HepG2 (cell line): Measurements from ENCODE around the gene TCERG1L.

Experiments used
- EZH2 ChIP-seq: conservative IDR thresholded peaks from 2 replicates; pipeline ENCODE4 v1.6.1; 2012; ENCODE audit warnings: mild to moderate bottlenecking, low read depth, low read length, moderate library complexity
- MATR3 ChIP-seq: sonication (generic); formaldehyde crosslinking; IDR thresholded peaks from 2 replicates; pipeline ENCODE4 v1.4.0; 2020; ENCODE audit warnings: missing genetic modification reagents
- MTF1 ChIP-seq: sonication (generic); formaldehyde crosslinking; IDR thresholded peaks from 2 replicates; pipeline ENCODE4 v1.5.0; 2020; ENCODE audit warnings: missing genetic modification reagents
- MXI1 ChIP-seq: IDR thresholded peaks from 3 replicates; pipeline ENCODE4 v1.6.1; 2012; ENCODE audit warnings: low read depth, low read length, inconsistent platforms, borderline replicate concordance
- TBX2 ChIP-seq: sonication (generic); formaldehyde crosslinking; IDR thresholded peaks from 2 replicates; pipeline ENCODE4 v1.5.0; 2020; ENCODE audit warnings: missing genetic modification reagents, mild to moderate bottlenecking, borderline replicate concordance
- ZEB1 ChIP-seq: IDR thresholded peaks from 2 replicates; pipeline ENCODE4 v1.6.1; 2012; ENCODE audit warnings: mild to moderate bottlenecking, low read depth, inconsistent platforms; ENCODE audit not compliant: insufficient replicate concordance
- ZKSCAN1 ChIP-seq: fragments of 150-350 bp; IDR thresholded peaks from 2 replicates; pipeline ENCODE4 v1.6.1; 2014; ENCODE audit warnings: low read length
- ZNF274 ChIP-seq: sonication (generic); formaldehyde crosslinking; IDR thresholded peaks from 2 replicates; pipeline ENCODE4 v1.5.1; 2020; ENCODE audit warnings: mild to moderate bottlenecking, missing genetic modification reagents
- ZNF598 ChIP-seq: sonication (generic); formaldehyde crosslinking; IDR thresholded peaks from 2 replicates; pipeline ENCODE4 v1.5.1; 2020; ENCODE audit warnings: mild to moderate bottlenecking, missing genetic modification reagents, borderline replicate concordance

GRCh38 chr10:131043039-131043691 lies 268.4 kb downstream of the TCERG1L start:
- no peak for TF ChIP-seq ZNF274
- TF ChIP-seq ZKSCAN1 = no peak
- no peak for TF ChIP-seq MTF1 (CRISPR knock-in tag)
- TF ChIP-seq MATR3 (CRISPR knock-in tag) = no peak
- TF ChIP-seq TBX2 (CRISPR knock-in tag) = no peak
- no peak for TF ChIP-seq ZEB1
- no peak for TF ChIP-seq ZNF598
- no peak for TF ChIP-seq MXI1
- no peak for TF ChIP-seq EZH2
